GM19351 (cell line): ENCODE data around the gene HSPB6.

Experiments
- ATAC-seq: cut with Tn5 transposase; IDR thresholded peaks from one replicate; pipeline ENCODE4 v1.9.1; 2021; ENCODE audit warnings: mild to moderate bottlenecking, moderate library complexity; ENCODE audit not compliant: unreplicated experiment

The HSPB6 gene

DNA sequence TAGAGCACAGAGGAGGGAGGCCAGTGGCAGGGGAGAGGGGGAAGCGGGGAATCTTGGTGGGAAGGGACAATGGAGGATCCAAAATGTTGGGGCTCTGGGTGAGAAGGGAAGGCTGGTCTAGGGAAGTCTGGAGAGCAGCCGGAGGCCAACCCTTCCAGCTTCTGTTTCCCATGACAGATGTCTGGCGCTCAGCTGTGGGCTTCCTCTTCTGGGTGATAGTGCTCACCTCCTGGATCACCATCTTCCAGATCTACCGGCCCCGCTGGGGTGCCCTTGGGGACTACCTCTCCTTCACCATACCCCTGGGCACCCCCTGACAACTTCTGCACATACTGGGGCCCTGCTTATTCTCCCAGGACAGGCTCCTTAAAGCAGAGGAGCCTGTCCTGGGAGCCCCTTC, 10.3 kb downstream of the HSPB6 start:
- ATAC-seq = no peak

GRCh38 chr19:35746087-35746462, 10.8 kb downstream of the HSPB6 start:
- ATAC-seq = no peak

GRCh38 chr19:35745328-35746086, 11.3 kb downstream of the HSPB6 start, which contains the start of the genes PSENEN and U2AF1L4:
Gene PSENEN, plus strand, starts transcription at chr19:35745651. Its CDS starts 280 bp downstream, at chr19:35745931.
Gene U2AF1L4, minus strand, starts transcription at chr19:35745418. Its CDS starts 27 bp downstream, at chr19:35745391.
- ATAC-seq = peak; percentile 36

GRCh38 chr19:35744430-35745327, 12.2 kb downstream of the HSPB6 start:
- ATAC-seq = peak; percentile 33

GRCh38 chr19:35743640-35744429, 13.0 kb downstream of the HSPB6 start:
- ATAC-seq = no peak

DNA sequence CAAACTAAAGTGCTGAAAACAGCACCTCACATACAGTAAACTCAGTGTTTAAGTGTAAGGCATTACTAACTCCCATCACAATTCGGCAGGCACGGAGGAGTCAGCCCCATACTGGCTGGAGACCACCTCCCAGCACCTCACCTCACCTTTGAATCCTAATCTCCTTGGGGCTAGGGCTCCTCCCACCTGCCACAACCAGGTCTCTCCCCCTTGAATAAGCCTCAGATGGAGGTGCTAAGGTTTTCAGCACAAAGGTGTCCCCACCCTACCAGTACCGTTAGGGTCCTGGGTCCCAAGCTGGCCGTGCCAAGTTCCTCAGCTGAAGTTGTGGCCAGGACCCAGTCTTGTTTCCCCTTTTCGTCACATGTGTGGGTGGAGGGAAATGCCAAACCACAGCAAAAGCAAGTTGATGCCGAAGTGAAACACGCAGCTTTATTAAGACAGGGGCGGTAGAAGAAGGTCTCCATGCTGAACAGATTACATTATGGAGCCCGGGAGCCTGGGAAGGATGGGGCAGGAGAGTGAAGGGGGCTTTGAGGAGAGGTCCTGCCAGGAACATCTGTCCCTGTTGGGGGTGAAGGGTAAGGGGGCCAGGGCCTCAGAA, 14.6 kb downstream of the HSPB6 start, which contains the start of gene IGFLR1:
Gene IGFLR1 (minus strand): TSS at position 332 of the 604 bp plus-strand sequence. CDS start 1,272 bp downstream, outside the sequence.
- no peak for ATAC-seq

GRCh38 chr19:35741203-35741515, 15.7 kb downstream of the HSPB6 start:
- ATAC-seq = no peak

DNA sequence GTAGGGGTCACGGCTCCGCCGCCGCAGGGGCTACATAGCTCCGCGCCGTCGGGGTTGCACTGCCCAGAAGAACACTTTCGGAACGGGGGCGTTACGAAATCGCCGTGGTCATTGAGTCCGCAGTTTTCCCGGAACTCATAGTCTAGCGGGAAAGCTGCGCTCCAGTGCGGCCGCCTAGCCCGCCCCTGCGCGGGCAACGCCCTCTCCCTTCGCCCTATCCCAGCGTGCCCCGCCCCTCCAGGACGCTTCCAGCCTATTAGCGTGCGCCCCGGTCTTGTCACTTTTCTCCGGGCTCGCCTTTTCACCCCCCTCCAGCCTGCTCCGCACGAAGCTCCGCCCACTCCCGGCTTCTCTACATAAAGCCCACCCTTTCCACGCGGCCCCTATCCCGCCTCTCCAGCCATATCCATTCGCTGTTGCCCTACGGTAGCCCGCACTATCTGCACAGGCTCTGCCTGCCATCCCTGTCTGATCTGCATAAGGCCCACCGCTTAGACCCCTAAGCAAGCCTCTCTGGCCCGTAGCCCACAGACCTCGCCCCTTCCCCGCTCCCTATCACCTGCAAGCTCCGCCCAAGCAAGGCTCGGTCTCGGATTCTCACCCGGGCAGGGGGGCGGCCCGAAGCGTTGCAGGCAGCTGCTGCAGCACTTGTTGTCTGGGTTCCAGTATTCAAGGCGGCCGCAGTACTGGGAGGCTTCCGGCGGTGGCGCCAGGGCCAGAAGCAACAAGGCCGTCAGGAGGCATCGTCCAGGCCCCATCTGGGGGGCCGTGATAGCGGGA, 16.2 kb downstream of the HSPB6 start:
- ATAC-seq = peak; percentile 53

- peak; percentile 15 for ATAC-seq
Measured at GRCh38 chr19:35740108-35740422, 16.8 kb downstream of the HSPB6 start.

DNA sequence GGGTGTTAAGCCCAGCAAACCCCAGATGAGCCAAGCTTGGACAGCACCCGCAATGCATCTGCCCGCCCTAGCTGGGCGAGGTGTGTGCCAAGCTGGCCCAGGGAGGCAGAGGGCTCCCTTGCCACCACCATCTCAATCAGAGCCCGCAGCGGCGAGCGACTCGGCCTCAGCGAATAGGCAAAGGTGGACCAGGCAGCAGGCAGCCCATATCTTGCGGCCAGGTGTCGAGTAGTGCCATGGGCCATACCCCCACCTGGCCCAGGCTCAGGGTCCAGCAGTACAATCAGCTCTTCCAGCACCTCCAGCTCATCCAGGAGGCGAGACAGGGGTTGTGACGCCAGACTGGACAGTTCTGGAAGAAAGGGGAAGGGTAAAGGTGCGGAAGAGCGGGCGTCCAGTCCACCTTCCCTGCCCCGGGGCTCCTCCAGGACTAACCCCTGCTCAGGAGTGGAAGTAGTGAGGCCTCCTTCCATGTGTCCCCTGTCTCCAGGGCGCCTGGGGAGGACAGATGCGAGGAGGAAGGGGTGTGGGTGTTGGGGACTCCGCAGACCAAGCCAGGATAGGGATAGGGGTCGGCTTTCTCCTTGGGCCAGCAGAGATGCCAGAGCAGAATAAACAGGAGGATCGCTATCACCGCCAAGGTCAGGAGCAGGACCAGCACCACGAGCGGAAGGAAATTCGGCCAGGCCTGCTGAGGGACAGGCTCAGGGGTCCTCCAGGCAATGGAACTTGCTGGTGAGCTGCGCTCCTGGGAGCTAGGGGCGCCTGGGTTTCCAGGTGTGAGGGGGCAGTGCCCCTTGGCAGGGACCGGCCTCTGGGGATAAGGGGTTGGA, 17.3 kb downstream of the HSPB6 start:
- ATAC-seq = no peak

- ATAC-seq = no peak
Measured at GRCh38 chr19:35738887-35739229, 18.0 kb downstream of the HSPB6 start.

DNA sequence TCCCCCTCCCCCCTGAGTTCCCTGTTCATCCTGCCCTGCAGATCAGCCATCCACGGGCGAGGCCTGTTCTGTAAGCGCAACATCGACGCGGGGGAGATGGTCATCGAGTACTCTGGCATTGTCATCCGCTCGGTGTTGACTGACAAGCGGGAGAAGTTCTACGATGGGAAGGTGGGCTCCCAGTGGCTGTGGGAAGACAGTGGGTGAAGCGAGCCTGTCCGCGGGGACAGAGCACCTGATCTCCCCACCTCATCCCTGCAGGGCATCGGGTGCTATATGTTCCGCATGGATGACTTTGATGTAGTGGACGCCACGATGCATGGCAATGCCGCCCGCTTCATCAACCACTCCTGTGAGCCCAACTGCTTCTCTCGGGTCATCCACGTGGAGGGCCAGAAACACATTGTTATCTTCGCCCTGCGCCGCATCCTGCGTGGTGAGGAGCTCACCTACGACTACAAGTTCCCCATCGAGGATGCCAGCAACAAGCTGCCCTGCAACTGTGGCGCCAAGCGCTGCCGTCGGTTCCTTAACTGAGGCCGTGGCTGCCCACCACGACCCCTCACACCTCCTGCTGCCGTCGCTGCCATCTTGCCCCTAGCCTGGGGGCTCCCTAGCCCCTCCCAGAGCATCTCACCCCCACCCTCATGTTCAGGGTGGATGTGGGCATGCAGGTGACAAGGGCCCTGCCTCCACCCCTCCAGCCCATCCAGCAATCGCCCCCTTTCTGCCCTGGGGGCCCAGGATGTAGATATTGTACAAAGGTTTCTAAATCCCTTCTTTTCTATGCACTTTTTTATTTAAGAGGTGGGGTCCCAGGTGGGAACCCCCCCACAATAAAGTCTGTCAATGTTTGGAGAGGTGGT, 18.6 kb downstream of the HSPB6 start:
- ATAC-seq = no peak

- ATAC-seq = no peak
Measured at GRCh38 chr19:35736913-35737886, 19.6 kb downstream of the HSPB6 start.

DNA sequence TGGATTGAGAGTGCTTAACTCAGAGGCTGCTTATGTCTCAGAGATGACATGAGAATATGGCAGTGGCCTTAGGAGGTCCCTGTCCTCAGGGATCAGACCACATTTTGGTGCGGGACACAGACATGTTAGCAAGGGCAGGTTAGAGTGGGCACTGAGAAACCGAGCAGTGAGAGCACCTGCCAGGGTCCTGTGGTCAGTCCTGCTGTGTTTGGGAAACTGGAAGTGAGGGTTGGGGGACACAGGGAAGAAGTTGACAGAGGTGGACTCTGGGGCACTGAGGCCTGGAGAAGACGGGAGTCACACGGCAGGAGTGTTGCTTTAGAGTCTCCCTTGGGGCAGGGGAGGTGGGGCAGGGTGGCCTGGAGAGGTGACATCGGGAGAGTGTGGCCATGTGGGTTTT, 21.9 kb downstream of the HSPB6 start:
- no peak for ATAC-seq

GRCh38 chr19:35734273-35734672, 22.6 kb downstream of the HSPB6 start:
- ATAC-seq = no peak

- no peak for ATAC-seq
Measured at GRCh38 chr19:35733180-35734125, 23.4 kb downstream of the HSPB6 start.
